ENCODE data around the gene C4orf50.
A peak's percentile ranks its signal among the peaks of the same experiment; 100 is the strongest.

Gene C4orf50

DNA sequence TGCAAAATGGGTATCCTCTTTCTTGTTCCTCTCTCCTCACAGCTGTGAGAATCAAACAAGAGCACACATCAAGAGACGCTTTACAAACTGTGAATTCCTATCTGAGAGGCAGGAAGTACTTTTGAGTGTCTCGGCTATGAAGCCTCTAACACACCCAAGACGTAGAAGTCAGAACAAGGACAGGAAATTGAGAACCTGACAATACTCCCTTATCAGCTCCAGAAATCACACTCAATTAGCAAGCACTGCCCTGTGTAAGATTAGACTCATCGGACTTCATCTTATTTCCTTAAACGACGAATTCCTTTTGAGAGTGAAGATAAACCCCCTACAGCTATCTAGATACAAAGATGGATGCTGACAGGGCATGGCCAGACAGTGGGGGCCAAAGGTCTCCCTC lies 74.7 kb downstream of the C4orf50 start:
- no peak for DNase-seq (ENCODE audit: low spot score)

DNA sequence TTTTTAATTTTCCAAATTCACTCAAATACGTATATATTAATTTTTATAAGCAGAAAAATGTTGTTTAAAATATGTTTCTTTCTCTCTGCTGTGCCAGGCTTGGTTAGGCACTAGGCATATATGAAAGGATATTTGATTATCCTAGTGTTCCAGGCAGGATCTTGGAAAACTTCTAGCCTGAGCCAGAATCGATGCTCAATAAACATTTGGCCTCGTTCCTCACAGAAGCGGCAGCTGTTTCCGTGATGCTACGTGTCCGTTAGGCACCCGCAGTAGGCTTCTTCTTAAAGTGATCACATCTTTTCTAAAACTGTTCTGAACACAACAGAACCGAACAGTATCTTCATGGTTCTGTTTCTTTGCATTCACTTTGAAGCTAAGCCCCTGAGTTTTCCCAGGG lies 75.3 kb downstream of the C4orf50 start:
- no peak for DNase-seq (ENCODE audit: low spot score)

DNA sequence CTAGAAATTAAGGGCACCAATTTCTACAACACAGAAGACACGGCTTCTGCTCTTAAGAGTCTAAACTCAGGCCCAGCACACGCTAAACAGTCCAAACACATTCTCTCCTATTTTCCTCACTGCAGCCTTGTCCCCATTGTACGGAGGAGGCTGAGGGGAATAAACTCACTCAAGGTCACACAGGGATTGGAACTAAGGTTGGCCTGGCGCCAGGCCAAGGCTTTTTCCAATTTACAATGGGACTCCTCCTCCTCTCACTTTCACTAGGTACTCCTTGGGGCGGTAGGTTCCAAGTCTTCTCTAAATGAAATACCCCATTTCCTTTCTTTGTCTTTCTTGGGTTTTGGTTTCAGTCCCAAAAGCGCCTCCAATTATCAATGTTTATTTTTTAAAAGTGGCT lies 76.6 kb downstream of the C4orf50 start:
- DNase-seq (ENCODE audit: low spot score), result no peak

DNA sequence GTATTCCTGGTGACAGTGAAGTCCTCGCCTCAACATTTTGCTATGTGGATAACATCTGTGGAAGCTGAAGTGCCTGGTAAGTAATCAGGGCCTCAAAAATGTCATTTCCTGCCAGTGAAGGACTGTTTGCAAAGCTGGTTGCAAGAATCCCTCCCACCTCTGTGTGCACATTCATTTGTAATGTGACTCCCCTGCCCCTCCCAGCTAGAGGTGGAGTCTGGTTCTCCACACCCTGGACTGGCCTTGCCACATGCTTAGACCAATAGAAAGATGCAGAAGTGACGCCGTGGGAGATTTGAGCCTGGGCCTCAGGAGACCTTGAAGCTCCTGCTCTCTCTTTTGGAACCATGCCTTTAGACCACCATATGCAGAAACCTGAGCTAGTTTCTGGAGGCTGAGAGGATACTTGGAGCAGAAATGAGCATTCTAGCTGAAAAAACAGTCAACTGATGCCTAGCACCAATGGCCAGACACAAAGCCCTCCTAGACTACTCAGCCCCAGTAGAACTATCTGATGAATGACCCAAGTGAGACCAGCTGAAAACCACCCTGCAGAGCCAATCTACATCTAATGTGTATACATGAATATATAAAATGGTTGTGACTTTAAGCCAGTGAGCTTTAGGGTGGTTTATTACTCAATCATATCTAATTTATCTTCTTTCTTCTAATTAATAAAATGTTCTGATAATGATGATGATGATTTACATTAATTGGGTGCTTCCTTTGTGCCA lies 77.6 kb downstream of the C4orf50 start:
- no peak for DNase-seq (ENCODE audit: low spot score)

DNA sequence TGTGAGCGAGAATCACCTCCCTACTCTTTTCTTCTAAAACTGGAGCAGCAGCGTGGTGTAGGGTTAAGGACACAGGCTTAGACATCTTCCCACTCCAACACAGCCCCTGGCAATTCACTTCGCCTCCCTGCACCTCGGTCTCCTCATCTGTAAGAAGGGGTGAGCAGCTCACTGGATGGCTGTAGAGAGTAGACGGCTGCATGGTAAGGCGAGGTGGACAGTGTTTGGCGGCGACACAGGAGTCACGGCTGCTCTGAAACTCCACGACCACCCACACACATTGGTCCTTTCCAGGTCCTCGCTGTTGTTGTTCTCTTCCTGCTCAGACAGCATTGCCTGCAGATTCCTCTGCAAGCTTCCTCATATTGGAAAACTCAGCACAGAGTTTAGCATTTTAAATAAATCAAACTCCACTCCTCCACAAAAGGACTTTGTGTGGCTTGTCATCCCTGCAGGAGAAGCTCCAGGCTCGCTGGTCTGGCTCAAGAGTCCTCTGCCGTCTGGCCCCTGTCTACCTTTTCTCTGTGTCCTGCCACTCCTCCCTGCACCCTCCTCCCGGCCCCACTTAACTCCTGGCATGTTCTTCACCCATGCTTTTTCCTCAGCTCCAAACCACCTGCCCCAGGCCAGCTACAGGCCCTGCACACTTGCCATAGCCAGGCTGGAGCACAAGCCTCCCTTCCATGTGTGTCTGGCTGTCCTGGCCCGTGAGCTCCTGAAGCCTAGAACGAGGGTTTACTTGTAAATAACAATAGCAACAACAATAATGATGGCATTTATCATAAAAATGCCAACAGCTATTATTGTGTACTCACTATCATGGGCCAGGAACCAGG lies 84.0 kb downstream of the C4orf50 start:
- no peak for DNase-seq (ENCODE audit: low spot score)

DNA sequence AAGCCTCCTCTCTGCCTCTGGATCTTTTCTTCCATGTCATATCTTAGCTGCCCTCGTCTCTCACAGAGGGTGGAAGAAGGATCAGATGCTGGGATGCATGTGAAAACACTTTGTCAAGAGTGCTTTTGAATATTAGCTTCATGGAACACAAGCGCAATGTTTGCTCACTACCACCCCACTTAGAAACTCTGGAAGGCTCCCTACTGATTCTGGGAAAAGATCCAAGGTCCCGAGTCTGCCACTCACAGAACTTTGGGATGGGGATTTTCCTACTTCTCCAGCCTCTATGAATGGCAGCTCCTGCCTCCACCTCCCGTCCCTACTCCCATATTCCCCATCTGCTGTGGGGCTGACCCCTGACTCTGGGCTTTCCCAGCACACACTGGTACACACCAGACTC lies 85.1 kb downstream of the C4orf50 start:
- DNase-seq (ENCODE audit: low spot score), result peak; percentile 19

DNA sequence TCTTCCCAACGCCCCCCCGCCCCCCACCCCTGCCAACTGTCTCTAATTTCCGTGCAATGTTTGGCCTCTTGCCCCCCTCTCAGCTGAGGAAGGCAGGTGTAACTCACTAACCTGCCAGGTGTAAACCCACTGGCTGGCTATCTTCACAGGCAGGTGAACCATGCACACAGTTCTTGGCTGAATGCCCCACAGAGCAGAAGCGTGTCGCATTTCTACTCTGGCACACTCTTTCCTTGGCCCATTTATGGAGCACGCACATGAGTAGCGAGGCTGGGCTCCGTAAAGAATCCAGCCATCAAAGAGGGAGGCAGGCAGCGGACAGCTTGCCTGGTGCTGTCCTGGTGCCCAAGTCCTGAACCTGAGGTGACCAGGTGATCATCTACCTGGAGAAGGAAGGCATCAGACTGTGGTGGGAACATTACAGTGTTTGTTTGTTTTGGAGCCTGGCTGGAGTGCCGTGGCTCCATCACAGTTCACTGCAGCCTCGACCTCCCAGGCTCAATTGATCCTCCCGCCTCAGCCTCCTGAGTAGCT lies 86.1 kb downstream of the C4orf50 start:
- no peak for DNase-seq (ENCODE audit: low spot score)

DNA sequence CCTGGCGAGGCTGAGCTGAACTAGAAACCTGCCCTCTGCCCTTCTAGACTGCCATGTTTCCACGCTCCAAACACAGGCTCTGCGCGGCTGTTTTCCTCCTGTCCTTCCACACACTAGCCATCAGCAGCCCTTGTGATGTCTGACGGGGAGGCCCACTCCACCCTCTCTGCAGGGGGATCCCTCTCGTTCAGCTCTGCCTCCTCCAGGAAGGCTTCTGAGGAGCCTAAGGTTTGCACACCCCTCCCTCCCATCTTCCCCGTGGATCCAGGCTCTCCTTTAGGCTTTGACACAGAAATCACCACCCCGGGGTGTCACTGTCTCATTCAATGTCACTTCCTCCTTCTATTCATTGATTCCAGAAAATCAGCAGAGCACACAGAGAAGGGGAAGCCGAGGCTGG lies 86.7 kb downstream of the C4orf50 start:
- DNase-seq (ENCODE audit: low spot score), result no peak

DNA sequence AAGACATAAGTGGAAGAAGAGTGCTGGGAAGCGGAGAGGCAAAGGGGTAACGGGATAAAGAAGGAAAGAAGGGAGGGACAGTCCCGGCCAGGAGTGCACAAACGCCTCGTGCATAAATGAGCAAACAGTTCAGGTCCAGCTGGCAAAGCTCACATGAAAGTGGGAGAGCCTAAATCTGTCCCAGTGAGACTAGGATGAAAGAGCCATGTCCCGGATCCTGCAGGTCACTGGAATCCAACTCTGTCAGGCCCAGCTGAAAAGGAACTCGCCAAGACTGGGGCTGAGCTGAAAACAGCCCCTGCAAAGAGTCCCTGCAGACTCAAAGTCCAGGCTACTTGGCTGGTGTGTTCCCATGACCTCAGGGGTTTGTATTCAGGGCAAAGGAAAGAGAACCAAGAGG lies 87.4 kb downstream of the C4orf50 start:
- DNase-seq (ENCODE audit: low spot score), result no peak

DNA sequence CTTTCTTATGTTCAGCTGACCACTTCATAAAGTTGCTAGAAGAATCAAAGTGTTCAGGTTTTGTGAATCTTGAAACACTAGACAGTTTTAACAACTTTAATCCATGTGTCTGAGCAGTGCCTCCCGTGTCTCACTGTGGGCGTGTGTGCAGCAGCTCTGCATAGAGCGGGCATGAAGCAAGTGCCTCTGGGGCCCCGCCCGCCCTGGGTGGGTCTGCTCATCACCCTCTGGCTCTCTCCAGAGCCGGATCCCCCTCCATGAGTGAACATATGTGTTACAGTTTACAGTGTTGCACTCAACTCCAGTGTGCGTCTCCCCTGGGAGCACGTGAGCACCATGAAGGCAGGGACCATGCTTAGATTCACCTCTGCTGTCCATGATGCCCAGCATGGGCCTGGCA lies 87.8 kb downstream of the C4orf50 start:
- DNase-seq (ENCODE audit: low spot score), result no peak

DNA sequence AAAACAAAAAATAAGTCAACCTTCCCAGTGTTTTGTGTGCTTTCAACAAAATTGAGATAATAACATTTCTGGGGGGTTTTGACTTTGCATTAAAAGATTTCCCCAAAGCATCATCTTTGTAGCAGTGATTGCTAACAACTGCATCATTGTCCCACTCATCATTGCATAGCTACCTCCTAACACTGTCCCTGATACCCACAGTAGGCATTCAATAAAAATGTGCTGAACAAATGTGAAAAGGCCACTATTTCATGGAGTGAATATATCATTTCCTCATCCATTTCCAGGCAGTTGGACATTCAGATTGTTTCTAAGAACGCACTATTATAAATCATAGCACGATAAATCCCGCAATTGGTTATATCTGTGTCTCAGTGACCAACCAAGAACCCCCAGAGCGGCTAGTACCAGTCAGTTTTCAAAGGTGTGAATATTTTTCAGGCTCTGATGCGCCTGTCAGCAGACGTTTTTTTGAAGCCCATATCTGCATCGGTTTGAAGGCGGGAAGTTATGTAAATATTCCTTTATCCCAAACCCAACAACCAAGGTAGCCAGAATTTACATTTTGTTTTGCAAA lies 89.3 kb downstream of the C4orf50 start:
- no peak for DNase-seq (ENCODE audit: low spot score)

DNA sequence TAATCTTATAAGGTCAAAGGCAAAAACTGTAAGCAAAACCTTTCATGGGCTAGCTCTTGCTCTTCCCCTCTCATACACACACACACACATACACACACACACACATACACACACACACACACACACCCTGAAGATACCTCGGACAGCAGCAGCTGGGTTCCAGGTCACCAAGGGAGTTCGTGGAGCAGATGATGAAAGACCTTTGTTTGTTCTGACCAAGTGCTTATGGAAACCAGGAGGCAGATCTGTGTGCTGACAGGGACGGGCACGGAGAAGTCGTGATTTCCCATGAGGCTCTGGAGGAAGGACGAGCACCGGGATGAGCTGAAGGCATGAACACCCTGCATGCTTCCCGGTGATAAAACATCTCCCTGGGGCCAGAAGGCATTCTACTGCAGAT lies 90.0 kb downstream of the C4orf50 start:
- no peak for DNase-seq (ENCODE audit: low spot score)

DNA sequence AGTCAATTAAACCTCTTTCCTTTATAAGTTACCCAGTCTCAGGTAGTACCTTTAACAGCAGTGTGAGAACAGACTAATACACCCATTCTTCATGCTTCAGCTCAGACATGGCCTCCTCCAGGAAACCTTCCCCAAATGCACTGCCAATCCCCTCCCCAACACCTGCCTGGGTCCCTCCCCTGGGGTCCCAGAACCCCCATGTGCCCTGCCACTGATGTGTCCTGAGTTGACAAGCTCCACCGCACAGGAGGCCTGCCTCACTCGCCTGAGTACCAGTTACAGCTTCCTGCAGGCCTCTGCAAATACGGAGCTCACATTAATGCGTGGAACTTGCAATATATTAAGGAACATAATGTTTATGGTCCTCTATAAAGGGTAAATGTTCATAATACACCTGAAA lies 90.5 kb downstream of the C4orf50 start:
- no peak for DNase-seq (ENCODE audit: low spot score)

DNA sequence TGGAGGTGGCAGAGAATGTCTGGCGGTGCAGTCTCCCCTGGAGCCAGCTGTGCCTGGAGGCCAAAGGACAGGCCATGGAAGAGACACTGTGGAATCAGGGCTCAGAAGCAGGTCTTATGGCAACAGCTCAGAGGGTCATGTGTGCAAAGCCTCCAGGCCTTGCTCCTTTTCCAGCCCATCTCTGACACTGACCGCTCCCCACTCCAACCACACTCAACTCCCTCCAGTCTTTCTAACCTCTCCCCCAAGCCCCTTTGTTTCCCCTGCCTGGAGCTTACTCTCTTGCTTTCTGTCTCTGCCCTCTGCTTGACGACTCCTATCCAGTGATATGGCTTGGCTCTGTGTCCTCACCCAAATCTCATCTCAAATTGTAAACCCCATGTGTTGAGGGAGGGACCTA lies 91.1 kb downstream of the C4orf50 start:
- no peak for DNase-seq (ENCODE audit: low spot score)

DNA sequence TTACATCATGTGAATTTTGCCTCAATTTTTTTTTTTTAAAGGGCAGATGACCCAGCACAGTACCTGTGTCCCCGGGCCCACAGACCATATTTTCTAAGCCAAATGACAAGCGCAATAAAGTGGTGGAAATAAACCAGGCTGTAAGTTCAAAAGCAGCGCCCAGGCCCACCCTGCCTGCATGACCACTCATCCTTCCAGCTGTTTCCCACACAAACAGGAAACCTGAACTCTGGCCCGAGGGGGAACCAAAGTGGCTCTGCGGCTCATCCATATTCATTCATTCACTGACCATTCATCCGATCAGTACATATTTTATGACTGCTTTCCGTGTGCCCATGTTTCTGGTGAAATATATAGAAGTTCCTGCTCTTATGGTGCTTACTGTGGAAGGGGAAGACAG lies 91.6 kb downstream of the C4orf50 start:
- DNase-seq (ENCODE audit: low spot score), result no peak

DNA sequence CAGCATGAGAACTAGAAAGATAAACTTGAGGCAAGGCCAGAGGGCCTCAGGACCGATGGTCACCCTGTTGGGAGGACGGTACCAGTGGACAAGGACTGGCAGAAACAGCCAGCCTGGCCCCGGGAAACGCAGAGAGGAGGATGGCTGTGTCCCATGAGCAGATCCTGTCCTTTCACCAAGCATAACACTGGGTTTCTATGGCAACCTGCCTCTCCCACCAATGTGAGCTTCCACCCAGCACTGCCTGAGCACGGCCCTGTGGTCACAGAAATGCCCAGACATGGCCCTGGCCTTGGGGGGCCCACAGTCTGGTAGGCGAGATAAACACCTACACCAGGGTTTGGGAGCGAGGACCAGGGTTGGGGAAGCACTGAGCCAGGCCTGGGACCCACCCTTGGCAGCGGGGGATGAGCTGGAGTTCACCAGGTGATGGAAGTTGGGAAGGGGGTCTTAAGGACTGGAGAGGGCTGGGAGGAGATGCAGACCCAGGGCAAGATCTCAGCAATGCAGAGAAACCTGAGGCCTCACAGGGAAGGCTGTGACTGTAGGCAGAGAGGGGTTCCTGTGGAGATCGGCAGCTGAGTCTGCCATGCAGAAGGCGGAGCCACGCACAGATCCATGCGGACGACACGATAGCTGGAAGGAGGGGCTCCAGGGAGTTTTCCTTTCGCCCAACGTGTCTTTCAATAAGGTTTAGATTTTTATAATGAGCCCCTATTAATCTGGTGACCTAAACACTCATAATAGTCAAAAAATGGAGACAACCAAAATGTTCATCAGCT lies 92.6 kb downstream of the C4orf50 start:
- DNase-seq (ENCODE audit: low spot score), result no peak

DNA sequence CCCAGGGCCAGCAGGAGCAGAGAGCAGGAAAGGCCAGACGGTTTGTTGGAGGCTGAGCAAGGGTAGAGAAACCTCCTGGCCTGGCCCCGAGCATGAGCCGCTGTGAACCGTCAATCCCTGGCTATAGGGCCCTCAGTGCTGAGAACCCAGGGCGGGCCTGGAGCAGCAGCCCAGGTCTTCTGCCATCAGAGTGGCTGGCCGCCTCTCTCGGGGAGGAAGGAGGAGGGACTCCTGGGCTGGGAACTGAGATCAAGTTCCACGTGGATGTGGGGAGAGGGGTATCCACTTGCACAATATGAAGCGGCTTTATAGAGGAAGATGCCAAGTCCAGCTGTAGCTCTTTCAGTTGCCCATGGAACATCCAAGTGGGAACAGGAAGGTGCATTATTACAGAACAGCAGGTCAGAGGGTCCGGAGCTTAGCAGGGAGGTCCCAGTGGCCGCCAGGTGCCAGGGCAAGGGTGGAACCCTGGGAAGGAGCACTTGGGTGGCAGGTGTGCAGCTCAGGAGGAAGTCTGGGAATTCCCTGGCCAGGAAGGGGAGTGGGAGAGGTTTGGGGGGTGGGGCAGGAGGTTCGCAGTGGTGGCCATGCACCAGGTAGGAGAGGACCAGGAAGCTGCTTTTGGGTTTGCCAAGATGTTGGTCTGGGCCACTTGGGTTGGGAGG lies 93.6 kb downstream of the C4orf50 start:
- no peak for DNase-seq (ENCODE audit: low spot score)

DNA sequence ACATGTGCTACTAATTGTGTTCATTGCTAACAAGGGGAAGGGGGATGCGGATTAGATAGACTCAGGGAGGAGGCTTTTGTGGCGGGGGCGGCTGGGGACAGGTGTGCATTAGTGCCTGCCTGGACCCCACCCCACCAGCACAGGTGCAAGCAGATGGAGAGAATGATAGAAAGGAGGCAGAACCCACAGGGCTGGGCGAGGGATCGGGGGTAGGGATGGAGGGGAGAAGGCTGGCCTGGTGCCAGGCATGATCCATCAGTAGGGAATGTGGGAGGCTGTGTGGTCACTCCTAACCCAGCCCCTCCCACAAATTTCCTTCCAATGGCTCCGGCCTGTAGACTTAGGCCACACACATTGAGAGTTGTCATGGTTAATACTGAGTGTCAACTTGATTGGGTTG lies 94.9 kb downstream of the C4orf50 start:
- no peak for DNase-seq (ENCODE audit: low spot score)

DNA sequence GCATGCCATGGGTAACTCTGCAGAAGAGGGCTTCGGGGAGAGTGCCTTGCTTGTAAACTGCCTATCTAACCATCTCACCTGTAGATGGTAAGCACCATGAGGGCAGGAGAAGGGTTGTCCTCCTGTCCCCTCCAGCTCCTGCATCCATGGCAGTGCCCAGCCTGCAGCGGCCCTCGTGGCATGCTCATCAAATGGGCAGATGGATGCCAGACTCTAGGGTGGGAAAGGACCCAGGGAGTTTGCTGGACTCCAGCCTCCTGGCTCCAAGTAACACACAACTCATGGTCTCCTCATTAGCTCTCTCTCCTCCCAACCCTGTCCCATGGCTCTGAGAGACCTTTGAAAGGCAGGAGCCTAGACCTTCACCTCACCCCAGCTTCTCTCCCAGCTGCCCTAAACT lies 95.7 kb downstream of the C4orf50 start:
- no peak for DNase-seq (ENCODE audit: low spot score)

DNA sequence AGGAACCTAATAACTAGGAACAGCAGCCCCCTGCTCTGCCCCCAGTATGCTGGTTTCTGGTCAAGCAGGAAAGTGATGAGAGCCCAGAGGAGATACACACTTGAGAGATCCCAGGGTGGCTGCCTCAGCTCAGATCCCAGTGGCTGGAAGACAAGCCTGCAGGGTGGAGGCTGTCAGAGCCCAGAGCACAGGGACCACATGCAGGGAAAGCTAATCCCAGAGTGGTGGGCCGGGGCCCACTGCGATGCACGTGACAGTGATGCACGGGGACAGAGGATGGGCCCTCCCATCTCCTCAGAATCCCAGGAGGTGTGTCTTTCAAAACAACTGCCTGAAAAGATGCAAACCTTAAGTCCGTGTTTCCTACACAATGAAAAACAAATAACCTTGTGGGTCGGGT lies 96.2 kb downstream of the C4orf50 start:
- no peak for DNase-seq (ENCODE audit: low spot score)

DNA sequence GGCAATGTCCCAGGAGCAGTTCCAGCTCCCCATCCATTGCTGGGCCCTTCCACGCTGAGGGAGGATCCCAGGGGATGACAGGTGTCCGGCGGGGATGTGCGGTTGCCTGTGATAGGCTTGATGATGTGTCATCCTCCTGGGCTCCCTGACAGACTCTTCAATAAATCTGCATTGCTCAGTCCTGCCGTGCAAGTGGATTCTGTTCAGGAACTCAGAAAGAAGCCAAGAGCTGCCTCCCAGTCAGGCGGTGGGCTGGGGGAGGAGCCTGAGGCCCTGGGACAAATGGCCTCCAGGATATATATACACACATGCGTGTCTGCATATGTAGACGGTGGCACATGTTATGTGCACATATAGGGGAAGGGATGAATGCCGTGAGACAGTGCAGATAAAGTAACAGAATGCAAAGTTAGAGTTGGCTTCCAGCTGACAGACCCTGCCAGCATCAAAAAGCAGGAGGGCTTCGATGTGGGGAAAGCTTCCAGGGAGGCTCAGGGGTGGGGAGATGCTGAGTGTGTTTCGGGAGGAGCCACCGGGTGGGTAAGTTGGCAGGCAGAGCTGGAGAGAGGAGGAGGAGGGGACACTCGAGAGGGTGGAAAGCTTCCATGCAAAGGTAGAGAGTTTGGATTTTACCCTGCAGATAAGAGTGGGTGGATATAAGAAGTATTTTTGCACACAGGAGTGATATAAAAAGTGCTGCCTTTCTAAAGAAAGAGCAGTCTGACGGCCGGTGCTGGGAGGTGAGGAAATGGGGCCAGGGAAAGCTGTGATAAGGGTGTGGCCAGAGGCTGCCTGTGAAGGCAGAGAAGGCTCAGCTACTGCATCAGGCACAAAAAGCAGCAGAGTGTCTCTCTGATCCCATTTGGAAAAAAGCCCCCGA lies 96.9 kb downstream of the C4orf50 start:
- DNase-seq (ENCODE audit: low spot score), result no peak

Measured in pons (tissue), 1 donor.